AG10803 (cell line): ENCODE measurements around the gene LRSAM1.

ENCODE experiments used
- DNase-seq: peaks from one replicate; pipeline ENCODE4 v3.0.0; 2010; ENCODE audit warnings: low read depth
- H3K4me3 ChIP-seq: 2 replicates; pipeline ENCODE4 v1.5.1; 2011; ENCODE audit warnings: mild to moderate bottlenecking, low read length, control low read depth
- CTCF ChIP-seq: conservative IDR thresholded peaks from 2 replicates; pipeline ENCODE4 v1.5.1; 2011; ENCODE audit warnings: mild to moderate bottlenecking, low read length, control low read depth, inconsistent platforms

LRSAM1 gene

DNA sequence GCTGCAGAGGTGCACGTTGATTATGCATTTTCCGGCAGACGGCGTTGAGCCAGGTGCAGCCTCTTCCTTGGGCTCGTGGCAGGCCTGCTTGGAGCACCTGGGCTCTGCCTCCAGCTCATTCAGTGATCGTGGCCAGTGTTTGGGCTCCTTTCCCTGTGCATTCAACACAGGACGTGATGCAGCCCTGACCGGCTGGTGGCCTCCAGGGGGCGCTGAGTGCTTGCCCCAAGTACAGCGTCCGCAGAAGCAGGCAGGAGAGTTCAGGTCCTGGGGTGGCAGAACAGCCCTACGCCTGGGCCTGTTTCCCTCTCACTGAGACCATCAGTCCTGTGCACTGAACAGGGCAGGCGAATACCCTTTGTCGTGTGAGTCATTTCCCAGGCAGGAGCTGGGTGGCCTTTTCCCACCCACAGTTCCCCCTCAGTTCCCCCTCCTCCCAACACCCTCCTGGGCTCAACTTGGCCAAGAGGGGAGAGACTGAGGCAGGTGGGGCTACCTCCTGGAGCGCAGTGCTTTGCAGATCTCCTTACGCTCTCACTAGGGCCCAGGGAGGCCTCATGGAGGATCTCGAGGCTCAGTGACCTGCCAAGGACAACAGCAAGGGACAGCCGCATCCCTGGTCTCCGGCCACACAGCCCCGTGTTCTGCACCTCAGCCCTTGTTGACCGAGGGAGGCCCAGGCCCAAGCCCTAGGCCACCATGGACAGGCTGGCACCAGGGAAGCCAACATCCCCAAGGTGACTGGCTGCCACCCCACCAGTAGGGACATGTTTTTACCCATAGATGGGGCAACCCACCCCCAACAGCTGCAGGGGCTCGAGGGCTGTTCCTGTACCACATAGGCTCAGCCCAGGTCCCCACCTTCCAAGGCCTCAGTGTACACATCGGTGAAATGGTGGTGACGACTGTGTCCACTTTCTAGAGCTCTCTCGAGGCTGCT is 52.9 kb downstream of the LRSAM1 start:
- TF ChIP-seq CTCF: peak; percentile 85
- H3K4me3 ChIP-seq: no peak overlapping the region
- peak; percentile 87 for DNase-seq

GRCh38 chr9:127504887-127505251 is 53.6 kb downstream of the LRSAM1 start:
- no peak for DNase-seq
- TF ChIP-seq CTCF: no peak
- H3K4me3 ChIP-seq: no peak overlapping the region

- no peak overlapping the region for H3K4me3 ChIP-seq
- DNase-seq: peak; percentile 45
- TF ChIP-seq CTCF: peak; percentile 62
Measured at GRCh38 chr9:127505396-127506116, 54.2 kb downstream of the LRSAM1 start.

- no peak for TF ChIP-seq CTCF
- DNase-seq: no peak
- H3K4me3 ChIP-seq: no peak overlapping the region
Measured at GRCh38 chr9:127506117-127506813, 55.0 kb downstream of the LRSAM1 start.

- H3K4me3 ChIP-seq: no peak overlapping the region
- DNase-seq: no peak
- TF ChIP-seq CTCF: no peak
Measured at GRCh38 chr9:127506814-127507750, 55.8 kb downstream of the LRSAM1 start.
